Vagina (tissue), 2 donors: Measurements from ENCODE around the gene PRKAR2B.

ENCODE experiments used
- CTCF ChIP-seq, 3 experiments: fragments of 450-650 bp in 2 of 3; fragments of 200-600 bp in 1 of 3; sonication (generic) in 1 of 3; IDR thresholded peaks; one replicate each; pipeline ENCODE4 v1.5.1; 2017 to 2019; ENCODE audit warnings: antibody characterized with exemption in 3 of 3, mild to moderate bottlenecking in 2 of 3, moderate library complexity in 2 of 3
- POLR2A ChIP-seq, 2 donors: fragments of 450-650 bp; IDR thresholded peaks; one replicate each; pipeline ENCODE4 v1.6.1; 2017; ENCODE audit warnings: antibody characterized with exemption in 2 of 2, mild to moderate bottlenecking in 2 of 2, moderate library complexity in 2 of 2

DNA sequence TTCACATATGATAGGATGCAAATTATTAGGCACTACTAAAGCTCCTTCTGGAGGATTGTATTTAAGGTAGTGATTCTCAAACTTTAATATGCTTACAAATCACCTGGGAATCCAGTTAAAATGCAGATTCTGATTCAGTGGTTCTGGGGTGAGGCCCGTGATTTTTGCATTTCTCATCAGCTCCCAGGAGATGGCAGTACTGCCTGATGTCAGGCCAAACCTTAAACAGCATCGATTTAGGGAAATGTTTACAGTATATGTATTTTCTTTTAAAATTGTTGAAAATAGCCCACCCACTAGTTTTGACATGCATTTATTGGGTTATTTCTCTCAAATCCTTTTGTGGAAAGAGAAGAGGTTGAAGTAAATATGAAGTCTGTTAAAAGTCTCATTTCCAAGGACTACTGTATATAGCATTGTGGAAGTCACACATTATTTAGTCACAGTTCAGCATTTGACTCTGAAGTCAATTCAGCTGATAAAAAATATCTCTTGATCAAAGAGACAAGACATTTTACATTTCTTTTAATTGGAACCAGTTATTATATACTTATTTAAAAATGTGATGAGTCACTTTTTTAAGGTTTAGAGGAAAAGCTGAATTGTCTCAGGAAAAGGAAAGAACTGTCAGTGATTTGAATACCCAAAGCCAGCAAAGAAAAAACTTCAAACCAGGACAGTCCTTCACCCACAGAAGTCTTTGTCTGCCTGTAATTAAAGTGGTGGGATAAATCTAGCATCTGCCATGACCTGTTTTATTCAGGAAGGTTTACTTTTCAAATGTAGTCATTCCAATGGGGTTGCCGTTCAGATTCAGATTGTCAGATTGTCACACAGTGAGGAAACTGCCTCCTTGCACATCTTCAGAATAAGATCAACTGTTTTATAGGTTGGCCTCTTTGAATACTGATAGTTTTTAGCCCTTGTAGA lies 103.2 kb downstream of the PRKAR2B start:
- TF ChIP-seq CTCF (IDR thresholded peaks at IDR 0.05) (peak in 2 of 3 experiments; percentile 47 to 52), POLR2A (IDR thresholded peaks at IDR 0.05) (no peak)
